Left lung (tissue), 10 donors: Measurements from ENCODE around the gene SERPINA1. TPM values are rescaled to one million over a fixed set of nuclear protein-coding genes. Genes with fewer than 3 reads are reported as not detected.

Source experiments
- ATAC-seq: fragments of 200-7000 bp; cut with Tn5 transposase; one replicate; pipeline ENCODE4 v1.9.1; 2020; ENCODE audit warnings: moderate library complexity
- DNase-seq, 4 donors: peaks; one replicate each; pipeline ENCODE4 v3.0.0-alpha.2; 2013 to 2020
- H3K27ac ChIP-seq, 2 donors: fragments of 200-600 bp; sonication (generic) in 1 of 2; one replicate each; pipeline versions ENCODE4 v1.5.0 to v1.8.0; 2020 to 2021
- H3K27me3 ChIP-seq, 2 donors: fragments of 200-600 bp; sonication (generic) in 1 of 2; one replicate each; pipeline versions ENCODE4 v1.5.0 to v1.8.0; 2020 to 2021
- H3K36me3 ChIP-seq, 2 donors: fragments of 200-600 bp; sonication (generic) in 1 of 2; one replicate each; pipeline versions ENCODE4 v1.5.0 to v1.8.0; 2020 to 2021
- H3K4me1 ChIP-seq, 2 donors: fragments of 200-600 bp; one replicate each; pipeline ENCODE4 v1.8.0; 2021
- H3K4me3 ChIP-seq, 2 donors: fragments of 200-600 bp; sonication (generic) in 1 of 2; one replicate each; pipeline versions ENCODE4 v1.5.0 to v1.8.0; 2020 to 2021; ENCODE audit warnings: mild to moderate bottlenecking in 1 of 2
- H3K9me3 ChIP-seq, 2 donors: fragments of 200-600 bp; sonication (generic) in 1 of 2; one replicate each; pipeline versions ENCODE4 v1.5.0 to v1.8.0; 2020 to 2021
- intact Hi-C, 2 donors: fragments of 100-400 bp; cut with DNase I; formaldehyde crosslinking; loops; one replicate each; pipeline versions ENCODE4 v1.11.2 to v1.14.2; 2022
- polyA plus RNA-seq, 6 donors: library from polyadenylated mRNA; unstranded; fragments of 120-200 nt; gene quantifications; one replicate each; pipeline ENCODE4 v1.2.1, GENCODE V29; 2013; ENCODE audit not compliant: insufficient read length in 6 of 6
- total RNA-seq, 2 donors: library from RNA; stranded (reverse); fragmentation: NEBNext Ultra II Directional; extraction: Animal tissue kit (Norgen Biotek cat#: 25700); gene quantifications; one replicate each; pipeline ENCODE4 v1.2.1, GENCODE V29; 2021
- TF ChIP-seq, protein P1 (sequence below), 2 donors: fragments of 200-600 bp; sonication (generic) in 1 of 2; IDR thresholded peaks; one replicate each; pipeline versions ENCODE4 v1.5.0 to v1.8.0; 2021; ENCODE audit warnings: antibody characterized with exemption in 2 of 2
- donor health status: DM: no; HTN: yes; CAD: no.
- donor health status: DM: no; HTN: no; CAD: no.

SERPINA1 gene
- total and polyA plus RNA-seq, 8 donors = 5.1 to 1,514 (median 8.5) TPM

DNA sequence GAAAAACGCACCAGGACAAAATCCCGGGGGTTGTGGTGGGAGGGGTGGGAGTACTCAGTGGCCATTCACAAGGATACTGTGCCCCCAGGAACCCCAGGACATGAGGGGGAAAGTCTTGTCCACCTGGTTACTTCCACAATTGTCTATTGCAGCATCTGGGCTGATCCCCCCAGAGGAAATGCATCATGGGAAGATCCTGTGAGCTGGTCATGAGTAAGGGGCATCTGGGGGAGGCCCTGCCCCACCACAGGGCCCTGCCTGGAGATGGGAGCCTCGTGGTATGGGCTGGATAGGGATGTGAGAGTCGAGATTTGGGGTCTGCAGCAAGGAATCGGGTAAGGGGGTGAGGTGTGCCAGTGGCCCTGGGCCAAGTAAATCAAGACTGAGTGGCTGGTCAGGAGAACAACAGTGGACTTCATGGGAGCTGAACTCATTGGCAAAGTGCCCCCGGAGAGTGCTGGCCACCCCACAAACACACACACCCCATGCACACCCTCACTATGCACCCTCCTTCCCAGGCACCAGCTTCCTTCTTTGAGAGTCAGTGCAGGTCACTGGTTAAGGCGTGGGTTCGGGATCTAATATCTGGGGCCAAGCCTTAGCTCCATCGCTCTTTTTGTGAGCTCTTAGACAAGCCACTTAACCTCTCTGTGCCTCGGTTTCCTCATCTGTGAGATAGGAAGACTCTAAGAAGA lies 3.0 kb upstream of the SERPINA1 start:
- Histone ChIP-seq H3K36me3 (no peaks in the 10 kb centered on the region), H3K4me1 (peaks cover 5 to 85% of the 10 kb centered on the region in 2 donors), H3K4me3 (peak overlapping the region in 1 of 2 donors; percentile 55), H3K9me3 (no peaks in the 10 kb centered on the region), H3K27ac (peak overlapping the region; percentile 89 to 93), H3K27me3 (no peaks in the 10 kb centered on the region)
- TF ChIP-seq, protein P1, sequence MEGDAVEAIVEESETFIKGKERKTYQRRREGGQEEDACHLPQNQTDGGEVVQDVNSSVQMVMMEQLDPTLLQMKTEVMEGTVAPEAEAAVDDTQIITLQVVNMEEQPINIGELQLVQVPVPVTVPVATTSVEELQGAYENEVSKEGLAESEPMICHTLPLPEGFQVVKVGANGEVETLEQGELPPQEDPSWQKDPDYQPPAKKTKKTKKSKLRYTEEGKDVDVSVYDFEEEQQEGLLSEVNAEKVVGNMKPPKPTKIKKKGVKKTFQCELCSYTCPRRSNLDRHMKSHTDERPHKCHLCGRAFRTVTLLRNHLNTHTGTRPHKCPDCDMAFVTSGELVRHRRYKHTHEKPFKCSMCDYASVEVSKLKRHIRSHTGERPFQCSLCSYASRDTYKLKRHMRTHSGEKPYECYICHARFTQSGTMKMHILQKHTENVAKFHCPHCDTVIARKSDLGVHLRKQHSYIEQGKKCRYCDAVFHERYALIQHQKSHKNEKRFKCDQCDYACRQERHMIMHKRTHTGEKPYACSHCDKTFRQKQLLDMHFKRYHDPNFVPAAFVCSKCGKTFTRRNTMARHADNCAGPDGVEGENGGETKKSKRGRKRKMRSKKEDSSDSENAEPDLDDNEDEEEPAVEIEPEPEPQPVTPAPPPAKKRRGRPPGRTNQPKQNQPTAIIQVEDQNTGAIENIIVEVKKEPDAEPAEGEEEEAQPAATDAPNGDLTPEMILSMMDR (IDR thresholded peaks at IDR 0.05) = no peak
- ATAC-seq (no peak), DNase-seq (no peak)
- intact Hi-C loops = no loop called here

DNA sequence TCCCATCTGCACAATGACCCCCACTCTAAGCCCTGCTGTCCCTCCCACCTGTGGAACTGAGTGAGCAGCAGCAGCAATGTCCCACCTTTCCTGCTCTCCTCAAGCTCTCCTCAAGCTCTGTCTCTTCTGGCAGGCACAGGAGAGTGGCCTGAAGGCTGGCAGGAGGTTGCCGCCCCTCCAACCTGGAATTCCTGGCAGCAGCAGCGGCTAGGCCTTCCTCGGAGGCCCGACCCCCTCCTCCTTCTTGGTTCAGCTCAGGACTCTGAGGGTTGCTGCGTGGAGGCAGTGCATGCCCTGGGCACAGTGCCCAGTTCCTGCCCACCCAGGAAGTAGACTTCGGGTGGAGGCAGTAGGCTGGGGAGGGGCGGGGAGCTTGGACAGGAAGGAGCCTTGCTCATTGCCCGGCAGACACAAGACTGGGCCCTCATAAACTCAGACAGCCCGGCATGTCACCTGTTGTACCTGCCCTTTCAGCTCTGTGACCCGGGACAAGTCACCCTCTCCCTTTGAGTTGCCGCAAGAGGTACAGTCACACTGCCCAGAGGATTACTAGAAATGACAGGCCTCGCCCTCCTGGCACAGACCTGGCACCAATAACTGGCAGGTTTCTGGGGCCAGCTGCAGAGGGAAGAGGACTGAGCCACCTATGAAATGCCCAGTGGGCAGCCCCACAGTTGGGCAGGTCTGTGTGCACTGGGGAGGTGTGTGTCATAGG lies 2.1 kb upstream of the SERPINA1 start:
- ATAC-seq = peak; percentile 57
- Histone ChIP-seq H3K27me3 (no peaks in the 10 kb centered on the region), H3K27ac (peak overlapping the region; percentile 89 to 93), H3K9me3 (no peaks in the 10 kb centered on the region), H3K4me1 (peaks cover 5 to 86% of the 10 kb centered on the region in 2 donors), H3K36me3 (no peaks in the 10 kb centered on the region), H3K4me3 (peak overlapping the region in 1 of 2 donors; percentile 55)
- intact Hi-C loops = no loop called here
- DNase-seq = peak; percentile 17 to 97 (median 78)
- TF ChIP-seq, protein P1 (IDR thresholded peaks at IDR 0.05) = no peak

DNA sequence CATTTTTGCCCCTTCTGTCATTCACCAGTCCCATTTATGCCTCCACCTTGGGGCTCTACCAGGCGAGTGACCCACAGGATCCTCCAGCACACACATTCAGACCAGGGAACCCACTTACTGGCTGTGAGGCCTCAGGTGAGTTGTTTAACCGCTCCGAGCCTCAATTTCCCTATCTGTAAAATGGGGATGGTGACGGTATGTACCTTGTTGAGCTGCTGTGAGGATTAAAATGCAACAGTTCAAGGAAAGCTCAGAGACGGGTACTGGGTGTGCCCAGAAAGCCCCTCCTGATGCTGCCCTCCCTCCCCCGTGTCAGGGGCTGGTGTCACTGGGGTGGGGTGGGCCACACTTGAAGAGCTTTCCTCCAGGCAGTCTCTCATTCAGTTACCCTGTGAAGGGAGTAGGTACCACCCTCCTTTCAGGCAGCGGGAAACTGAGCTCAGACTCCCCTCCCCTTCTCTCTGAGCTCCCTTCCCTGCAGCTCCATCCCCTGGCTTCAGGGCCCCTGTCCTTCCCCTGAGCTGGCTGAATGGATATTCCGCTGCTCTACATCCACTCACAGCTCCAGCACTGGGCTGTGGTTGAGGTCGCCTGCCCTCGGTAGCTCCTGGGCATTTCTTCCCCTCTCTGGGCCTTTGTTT lies 1.4 kb upstream of the SERPINA1 start:
- H3K27me3 ChIP-seq = no peaks in the 10 kb centered on the region
- DNase-seq (no peak), ATAC-seq (no peak)
- peaks cover 5 to 86% of the 10 kb centered on the region in 2 donors for H3K4me1 ChIP-seq
- no peaks in the 10 kb centered on the region for H3K36me3 ChIP-seq
- H3K27ac ChIP-seq = peak overlapping the region; percentile 89 to 93
- TF ChIP-seq, protein P1 (IDR thresholded peaks at IDR 0.05) = no peak
- H3K4me3 ChIP-seq = peak overlapping the region in 1 of 2 donors; percentile 55
- intact Hi-C loops = no loop called here
- H3K9me3 ChIP-seq = no peaks in the 10 kb centered on the region

DNA sequence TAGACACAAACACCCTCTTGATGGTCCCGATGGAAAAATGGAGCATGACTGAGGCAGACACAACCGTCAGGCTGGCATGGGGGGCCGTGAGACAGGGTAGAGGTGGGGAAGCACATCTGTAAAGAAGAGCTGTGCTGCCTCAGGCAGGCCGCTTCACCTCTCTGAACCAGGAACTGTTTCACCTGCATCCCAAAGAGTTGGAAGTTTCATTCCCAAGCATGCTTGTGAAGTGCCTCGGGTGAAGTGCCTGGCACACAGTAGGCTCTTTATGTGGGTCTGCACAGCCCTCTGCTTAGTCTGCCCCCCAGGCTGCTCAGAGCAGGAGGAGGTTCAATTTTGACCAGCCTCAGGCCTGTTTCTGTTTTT lies 685 bp upstream of the SERPINA1 start:
- H3K27me3 ChIP-seq = no peaks in the 10 kb centered on the region
- peak overlapping the region in 1 of 2 donors; percentile 55 for H3K4me3 ChIP-seq
- peak overlapping the region; percentile 89 to 93 for H3K27ac ChIP-seq
- TF ChIP-seq, protein P1 (IDR thresholded peaks at IDR 0.05) = no peak
- no peaks in the 10 kb centered on the region for H3K9me3 ChIP-seq
- ATAC-seq (no peak), DNase-seq (no peak)
- peaks cover 0 to 2% of the 10 kb centered on the region in 2 donors for H3K36me3 ChIP-seq
- peaks cover 5 to 87% of the 10 kb centered on the region in 2 donors for H3K4me1 ChIP-seq
- intact Hi-C loops = no loop called here

DNA sequence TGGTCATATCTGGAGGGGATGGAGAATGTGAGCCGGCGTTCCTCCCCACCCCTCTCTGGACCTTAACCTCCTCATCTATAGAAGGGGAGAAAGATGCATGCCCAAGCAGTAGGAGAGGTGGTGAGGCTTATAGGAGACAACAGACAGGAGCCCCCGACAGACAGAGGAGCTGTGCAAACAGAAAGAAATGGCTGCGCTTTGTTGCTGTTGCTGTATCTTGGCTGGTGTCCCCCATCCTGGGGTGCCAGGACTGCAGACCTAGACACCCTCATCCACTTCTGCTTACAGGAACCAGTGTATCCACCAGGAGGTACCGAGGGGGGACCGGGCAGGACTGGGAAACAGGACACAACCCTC lies 397 bp downstream of the SERPINA1 start:
- Histone ChIP-seq H3K36me3 (peaks cover 0 to 10% of the 10 kb centered on the region in 2 donors), H3K4me1 (peaks cover 5 to 87% of the 10 kb centered on the region in 2 donors), H3K4me3 (peak overlapping the region; percentile 9 to 55), H3K27me3 (no peaks in the 10 kb centered on the region), H3K27ac (peak overlapping the region; percentile 89 to 93), H3K9me3 (no peaks in the 10 kb centered on the region)
- ATAC-seq = no peak
- DNase-seq = no peak
- TF ChIP-seq, protein P1 (IDR thresholded peaks at IDR 0.05) = no peak
- intact Hi-C loops = no loop called here
